Upper lobe of left lung (tissue), 4 donors: ENCODE results near the gene WDR37.
"Not testable (repeated sequence)": the region's sequence is repeated elsewhere in the genome, so short reads cannot be mapped to it uniquely, and the experiment has no call there.

Experiments
- CTCF ChIP-seq, 6 experiments: fragments of 450-650 bp in 4 of 6; fragments of 200-600 bp in 2 of 6; sonication (generic) in 2 of 6; IDR thresholded peaks; one replicate each; pipeline ENCODE4 v1.5.1; 2016 to 2019; ENCODE audit warnings: antibody characterized with exemption in 6 of 6
- EP300 ChIP-seq, 4 donors: sonication (generic); formaldehyde crosslinking; IDR thresholded peaks; one replicate each; pipeline ENCODE4 v1.5.1; 2017; ENCODE audit warnings: antibody characterized with exemption in 4 of 4, control low read depth in 2 of 4
- POLR2A ChIP-seq, 4 donors: fragments of 450-650 bp; IDR thresholded peaks; one replicate each; pipeline ENCODE4 v1.5.1; 2016 to 2017; ENCODE audit warnings: antibody characterized with exemption in 4 of 4, mild to moderate bottlenecking in 2 of 4

GRCh38 chr10:1158536-1158935 lies 102.4 kb downstream of the WDR37 start:
- TF ChIP-seq EP300, CTCF, POLR2A (IDR thresholded peaks at IDR 0.05): not testable (repeated sequence)
